Activated CD8-positive, alpha-beta memory T cell treated with anti-CD3 and anti-CD28 coated beads for 24 hours (primary cell): Measurements from ENCODE around the gene CORO2B.

ENCODE experiments used
- DNase-seq: peaks from one replicate; pipeline ENCODE4 v3.0.0-alpha.2; 2020

The CORO2B gene

DNA sequence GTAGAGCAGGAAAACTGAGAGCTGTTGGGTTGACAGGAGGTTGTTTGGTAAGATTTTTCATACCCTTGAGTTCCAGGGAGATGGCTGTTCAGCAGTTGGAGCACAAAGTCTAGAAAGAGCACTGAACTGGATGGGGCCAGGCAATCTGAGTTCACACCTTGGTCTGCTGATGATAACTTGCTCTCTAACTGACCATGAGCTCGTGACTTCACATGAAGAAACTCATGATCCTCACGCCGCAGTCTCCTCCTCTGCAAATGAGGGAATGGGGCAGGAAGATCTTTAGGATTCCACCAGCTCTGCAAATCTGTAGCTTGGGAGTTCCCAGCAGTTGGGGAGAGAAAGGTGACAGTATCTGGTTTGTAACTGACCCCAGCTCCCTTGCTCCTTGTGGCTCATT, 33.7 kb downstream of the CORO2B start:
- no peak for DNase-seq

GRCh38 chr15:68612979-68613740, 34.4 kb downstream of the CORO2B start:
- no peak for DNase-seq

DNA sequence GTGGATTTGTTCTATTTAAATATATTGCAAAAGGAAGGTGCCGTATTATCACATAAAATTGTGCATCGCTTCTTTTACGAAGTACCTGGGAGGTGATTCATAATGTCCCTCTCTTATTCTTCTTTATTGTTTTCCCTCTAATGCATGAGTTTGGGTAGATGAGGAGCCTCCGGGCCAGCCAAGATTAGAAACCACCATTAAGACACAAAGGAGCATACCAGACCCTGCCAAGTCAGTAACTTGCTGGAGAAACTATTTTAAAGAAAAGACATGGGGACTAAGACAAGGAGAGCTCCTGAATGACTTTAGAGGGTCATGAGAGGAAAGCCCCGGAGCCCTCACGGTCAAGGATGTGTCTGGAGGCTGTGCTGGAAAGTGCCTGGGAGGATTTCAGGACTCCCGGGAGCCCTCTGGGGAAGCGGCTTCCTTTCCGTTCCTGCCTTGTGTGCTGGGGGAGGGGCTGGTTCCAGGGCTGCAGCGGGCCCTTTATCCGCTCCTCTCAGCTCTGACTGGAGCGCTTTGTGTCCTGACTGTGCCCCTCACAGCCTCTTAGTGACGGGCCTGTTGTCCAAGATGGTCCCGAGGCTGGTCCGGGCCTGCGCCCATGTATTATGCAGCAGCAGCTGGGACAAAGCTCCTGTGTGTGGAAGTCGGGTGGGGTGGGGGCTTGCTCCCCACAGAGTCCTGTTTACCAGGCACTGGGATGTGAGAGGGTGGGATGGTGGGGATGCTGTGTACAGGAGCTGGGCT, 35.7 kb downstream of the CORO2B start:
- DNase-seq, result no peak

DNA sequence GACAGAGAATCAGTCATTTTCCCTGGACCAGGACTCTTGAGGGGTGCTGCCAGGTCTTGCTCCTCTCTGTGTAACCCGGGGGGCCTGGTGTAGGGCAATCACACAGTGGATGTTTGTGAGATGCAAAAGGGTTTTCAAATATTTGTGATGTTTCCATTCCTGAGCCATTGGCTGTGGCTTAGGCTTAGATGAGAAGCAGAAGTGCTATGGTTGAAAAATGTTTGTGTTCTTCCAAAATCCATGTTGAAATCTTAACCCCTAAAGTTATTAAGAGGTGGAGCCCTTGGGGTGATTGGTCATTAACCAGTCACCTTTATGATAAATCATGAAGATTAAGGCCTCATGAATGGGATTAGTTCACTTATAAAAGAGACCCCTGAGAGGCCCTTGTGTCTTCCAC, 36.5 kb downstream of the CORO2B start:
- no peak for DNase-seq

- no peak for DNase-seq
These were observed 37.0 kb downstream of the CORO2B start for GRCh38 chr15:68615811-68616210.

GRCh38 chr15:68616397-68616796, 37.6 kb downstream of the CORO2B start:
- no peak for DNase-seq

DNA sequence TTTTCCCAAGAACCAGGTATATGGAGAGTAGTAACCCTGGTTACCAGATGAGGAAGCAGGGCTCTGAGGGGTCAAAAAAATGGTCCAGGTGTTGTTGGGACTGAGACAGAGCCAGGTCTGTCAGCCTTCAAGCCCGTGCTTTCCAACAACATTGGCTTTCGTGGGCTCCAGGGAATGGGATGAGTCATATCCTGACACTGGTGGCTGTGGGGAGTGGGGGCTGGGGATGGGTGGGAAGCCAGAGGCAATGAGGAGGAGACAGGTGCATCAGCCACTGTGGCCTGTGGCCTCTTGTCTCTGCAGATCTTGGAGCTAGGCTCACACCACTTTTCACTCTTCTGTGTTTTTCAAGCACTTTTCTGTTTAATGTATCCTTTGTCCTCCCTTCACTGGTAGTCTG, 38.2 kb downstream of the CORO2B start:
- DNase-seq, result no peak

DNA sequence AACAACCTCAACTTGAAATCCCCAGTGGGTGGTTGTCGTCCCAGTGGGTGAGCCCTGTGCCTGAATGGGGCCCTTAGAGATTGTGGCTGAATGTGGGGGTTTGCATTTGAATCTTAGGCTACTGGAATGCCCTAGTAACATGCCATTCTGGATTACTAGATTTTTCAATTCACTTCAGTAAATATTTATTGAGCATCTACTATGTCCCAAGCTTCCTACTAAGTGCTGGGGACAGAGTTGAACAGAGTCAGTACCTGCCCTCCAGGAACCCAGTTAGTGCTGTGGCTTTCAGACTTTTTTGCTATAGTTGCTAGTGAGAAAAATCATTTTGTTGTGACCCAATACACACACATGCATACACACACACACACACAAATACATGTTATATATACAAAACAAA, 39.0 kb downstream of the CORO2B start:
- DNase-seq, result no peak

DNA sequence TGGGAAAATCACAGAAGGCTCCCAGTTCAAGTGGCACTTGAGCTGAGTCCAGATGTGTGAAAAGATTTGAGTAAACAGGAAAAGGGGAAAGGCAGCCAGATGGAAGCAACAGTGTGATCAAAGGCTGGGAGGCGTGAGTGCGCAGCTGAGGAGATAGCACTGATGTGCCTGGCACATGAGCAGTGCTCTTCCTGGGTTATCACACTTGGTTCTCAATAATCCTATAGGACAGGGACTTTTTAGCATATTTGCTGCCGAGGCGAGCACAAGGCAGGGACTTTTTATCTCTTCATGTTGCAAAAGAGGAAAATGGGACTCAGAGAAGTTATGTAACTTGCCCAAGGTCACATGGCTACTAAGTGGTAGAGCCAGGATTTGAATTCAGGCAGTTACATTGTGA, 39.6 kb downstream of the CORO2B start:
- no peak for DNase-seq

DNA sequence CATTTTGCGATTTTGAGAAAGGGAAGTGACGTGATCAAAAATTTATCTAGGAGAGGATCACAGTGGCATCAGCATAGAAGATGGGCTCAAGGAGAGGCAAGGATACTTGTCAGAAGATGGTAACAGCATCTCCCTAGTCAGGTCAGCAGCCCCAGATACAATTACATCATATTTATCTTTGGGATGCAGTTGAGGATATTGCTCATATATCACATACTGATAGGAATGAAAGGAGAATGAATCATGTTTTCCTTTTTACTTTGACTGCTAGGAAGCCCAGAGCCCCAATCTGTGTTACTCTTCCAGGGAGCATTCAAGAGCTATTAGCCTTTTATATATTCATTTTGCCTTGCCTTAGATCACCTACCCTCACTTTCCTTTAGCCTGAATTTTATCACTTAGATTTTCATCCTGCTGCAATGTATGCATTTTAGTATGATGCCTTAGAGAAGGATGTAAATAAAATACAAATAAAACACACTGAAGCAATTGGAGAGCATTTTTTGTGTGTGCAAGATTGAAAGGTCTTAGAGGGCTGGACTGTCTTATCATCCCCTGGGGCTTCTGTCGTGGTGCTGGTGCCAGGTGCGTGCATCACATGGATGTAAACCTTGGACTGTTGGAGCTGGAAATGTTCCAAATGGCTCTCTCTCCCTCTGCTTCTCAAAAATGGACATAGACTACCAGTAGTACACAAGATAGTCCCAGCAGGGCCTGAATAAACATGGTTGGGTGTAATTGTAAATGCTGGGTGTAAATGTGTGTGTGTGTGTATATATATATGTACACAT, 40.3 kb downstream of the CORO2B start:
- no peak for DNase-seq

DNA sequence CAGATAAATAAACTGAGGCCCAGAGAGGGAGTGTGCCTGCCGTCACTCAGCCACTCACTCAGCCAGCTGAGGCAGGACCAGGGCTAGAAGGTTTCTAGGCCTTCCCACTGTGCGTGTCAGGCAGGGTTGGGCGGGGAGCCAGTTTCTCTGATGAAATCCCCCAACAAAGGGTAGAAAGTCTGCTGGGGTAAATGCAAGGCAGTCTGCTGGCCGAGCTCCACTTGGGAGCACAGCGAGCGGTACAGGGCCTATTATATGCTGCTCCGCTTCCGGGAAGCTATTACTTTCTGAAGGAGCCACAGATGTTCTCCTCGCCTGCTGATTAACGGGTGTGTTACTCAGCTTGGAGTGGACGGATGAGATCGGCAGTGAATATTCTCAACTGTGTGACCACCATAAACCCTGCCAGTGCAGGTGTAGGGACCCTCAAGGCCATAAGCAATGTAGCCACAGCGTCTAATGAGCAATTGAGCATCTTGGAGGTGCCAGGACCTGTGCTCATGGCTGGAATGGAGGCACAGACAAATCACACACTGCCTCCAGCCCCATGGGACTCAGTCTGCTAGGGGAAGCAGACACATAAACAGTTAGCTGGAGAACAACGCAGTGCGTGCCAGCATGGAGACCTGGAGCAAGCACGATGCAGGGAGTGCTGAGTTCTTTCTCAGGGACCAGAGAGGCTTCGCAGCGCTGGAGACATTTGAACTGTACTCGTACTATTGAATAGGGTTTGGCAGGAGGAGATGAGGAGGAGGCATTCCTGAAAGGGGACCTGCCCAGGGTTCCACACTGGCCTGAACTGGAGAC, 42.1 kb downstream of the CORO2B start:
- no peak for DNase-seq

DNA sequence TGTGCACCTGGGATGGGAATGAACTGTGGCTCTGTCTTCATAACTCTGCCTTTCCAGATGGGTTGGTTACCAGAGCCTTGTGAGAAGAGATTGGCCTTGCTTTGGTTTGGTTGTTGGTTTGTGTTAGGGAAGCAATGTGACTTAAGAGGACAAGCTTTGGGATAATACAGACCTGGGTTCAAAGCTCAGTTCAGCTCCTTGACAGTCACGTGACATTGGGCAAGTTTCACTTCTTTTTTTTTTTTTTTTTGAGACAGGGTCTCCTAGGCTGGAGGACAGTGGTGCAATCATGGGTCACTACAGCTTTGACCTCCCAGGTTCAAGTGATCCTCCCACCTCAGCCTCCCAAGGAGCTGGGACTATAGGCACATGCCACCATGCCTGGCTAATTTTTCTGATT, 42.7 kb downstream of the CORO2B start:
- no peak for DNase-seq

DNA sequence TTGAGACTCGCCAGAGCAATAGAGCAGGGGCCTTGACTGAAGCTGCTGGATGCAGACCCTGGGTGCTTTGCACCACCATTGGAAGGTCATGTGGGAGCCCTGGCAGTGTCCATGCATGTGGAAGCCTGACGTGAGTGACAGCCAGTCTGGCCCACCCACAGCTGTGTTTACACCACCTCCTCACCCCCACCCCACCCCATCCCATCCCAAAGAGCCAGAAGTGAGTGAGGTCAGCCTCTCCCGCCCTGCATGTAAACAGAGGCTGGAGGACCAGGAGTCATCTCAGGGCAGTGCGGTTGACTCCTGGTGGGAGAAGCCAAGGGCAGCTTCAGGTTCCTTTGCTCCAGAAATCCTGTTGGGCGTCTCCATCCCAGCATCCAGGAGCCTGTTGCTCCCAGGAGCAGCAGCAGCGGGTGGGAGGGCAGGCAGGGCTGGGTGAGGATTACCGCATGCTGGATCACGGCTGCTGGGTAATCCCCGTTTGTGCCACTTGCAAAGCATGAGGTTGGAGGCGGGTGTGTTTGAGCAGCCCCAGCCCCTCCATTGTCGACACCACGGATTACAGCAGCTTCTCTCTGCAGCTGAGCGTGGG, 44.6 kb downstream of the CORO2B start:
- DNase-seq, result no peak

GRCh38 chr15:68625853-68626252, 47.1 kb downstream of the CORO2B start:
- no peak for DNase-seq

- no peak for DNase-seq
These were observed 47.5 kb downstream of the CORO2B start for GRCh38 chr15:68626283-68626682.

DNA sequence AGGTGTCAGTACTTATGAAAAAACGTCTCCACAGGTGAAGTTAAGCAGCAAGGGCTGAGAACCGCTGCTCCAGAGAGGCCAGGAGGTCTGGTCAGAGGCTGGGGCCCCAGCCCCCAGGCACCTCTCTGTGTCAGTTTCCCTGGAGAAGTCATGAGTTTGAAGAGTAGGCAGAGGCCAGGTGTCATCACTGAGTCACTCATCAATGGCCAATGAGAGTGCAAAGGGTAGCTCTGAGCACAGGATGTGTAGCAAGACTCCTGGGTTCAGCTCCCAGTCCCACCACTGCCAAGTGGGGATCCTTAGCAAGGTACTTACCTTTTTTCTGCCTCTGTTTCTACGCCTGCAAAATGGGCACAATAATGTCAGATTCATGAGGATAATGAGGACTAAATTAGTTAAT, 47.9 kb downstream of the CORO2B start:
- no peak for DNase-seq

DNA sequence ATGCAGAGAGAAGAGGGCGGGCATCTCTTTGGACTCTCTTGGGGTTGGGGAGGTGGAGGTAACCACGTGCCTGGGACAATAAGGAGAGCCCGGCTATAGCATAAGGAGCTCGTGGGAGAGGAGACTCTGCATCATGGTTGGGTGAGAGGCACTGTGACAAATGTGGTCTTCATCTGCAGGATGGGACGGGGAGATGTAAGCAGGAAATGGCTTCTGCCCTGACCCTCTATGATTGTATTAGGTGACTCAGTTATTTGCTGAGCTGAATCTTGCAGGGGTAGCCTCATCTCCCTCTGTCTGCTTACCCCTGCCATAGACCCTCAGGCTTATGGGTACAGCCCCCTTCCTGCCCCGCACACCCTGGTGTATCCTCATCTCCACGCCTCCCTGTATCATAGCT, 48.7 kb downstream of the CORO2B start:
- no peak for DNase-seq

GRCh38 chr15:68627995-68628394, 49.2 kb downstream of the CORO2B start:
- DNase-seq, result no peak

DNA sequence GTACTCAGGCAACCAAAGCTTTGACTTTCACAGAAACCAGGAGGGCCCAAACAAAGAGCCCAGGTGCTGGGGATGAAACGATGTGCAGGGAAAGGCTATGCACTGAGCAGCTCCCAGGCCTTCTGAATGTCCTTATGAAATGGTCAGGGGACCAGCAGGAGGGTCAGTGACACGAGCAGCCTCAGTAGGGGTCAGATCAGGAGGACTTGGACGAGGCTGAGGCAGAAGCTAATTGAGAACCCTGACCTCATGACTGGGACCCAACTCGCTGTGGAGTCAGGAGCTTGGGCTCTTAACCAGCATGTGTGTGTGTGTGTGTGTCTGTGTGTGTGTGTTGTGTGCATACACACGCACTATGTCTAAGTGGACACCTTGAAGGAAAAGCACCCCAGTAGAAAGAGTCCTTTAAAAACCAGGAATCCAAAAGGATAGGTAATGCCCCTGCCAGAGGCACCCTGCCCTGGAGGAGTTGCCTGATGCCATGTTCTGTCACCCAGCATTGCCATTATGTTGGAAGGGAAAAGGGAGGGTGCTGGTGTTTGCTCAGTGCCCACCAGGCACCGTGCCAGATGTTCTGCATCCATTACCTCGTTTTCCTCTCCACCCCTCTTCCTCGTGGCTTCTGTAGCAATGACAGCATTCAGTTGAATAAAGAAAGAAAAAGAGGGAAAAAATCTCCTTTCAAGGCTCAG, 50.9 kb downstream of the CORO2B start:
- DNase-seq, result no peak

DNA sequence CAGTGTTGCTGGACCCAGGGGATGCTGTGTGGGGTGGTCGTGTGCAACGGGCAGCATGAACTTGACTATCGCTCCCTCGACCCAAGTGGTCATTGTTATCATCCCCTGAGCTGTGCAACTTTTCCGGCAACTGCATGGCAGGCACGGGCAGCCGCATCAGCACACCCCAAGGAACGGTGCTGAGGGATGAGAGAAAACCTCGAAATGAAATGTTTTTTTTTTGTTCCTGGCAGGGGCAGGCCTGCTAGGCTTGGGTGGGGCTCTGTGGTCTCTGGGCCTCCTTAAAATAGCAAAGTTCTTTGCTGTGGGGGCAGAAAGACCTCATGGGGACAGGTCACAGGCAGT, 51.4 kb downstream of the CORO2B start:
- no peak for DNase-seq

- no peak for DNase-seq
These were observed 52.0 kb downstream of the CORO2B start for GRCh38 chr15:68630836-68631235.

GRCh38 chr15:68631601-68632051, 52.8 kb downstream of the CORO2B start:
- DNase-seq, result no peak
